ENCODE results near the gene SIDT2.
"Not testable (repeated sequence)": the region's sequence is repeated elsewhere in the genome, so short reads cannot be mapped to it uniquely, and the experiment has no call there.

SIDT2 gene

DNA sequence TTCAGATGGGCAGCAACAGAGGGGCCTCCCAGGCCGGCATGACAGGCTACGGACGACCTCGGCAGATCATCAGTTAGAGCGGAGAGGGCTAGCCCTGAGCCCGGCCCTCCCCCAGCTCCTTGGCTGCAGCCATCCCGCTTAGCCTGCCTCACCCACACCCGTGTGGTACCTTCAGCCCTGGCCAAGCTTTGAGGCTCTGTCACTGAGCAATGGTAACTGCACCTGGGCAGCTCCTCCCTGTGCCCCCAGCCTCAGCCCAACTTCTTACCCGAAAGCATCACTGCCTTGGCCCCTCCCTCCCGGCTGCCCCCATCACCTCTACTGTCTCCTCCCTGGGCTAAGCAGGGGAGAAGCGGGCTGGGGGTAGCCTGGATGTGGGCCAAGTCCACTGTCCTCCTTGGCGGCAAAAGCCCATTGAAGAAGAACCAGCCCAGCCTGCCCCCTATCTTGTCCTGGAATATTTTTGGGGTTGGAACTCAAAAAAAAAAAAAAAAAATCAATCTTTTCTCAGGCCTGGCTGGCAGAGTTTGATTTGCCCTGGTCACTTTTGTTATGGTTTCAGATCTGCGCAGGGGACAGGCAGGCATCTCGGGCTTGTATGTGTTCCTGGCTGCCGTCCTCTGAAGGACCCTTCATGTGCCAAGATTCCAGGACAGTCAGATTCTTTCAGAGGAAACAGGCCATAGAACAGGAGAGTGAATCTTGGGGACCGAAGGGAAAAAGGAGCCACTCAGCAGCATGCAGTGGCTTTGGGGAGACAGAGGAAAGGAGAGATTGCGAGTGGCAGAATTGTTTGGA, 25.9 kb downstream of the SIDT2 start:
- DNase-seq (ENCODE audit: low read depth in 2 of 2): no peak

DNA sequence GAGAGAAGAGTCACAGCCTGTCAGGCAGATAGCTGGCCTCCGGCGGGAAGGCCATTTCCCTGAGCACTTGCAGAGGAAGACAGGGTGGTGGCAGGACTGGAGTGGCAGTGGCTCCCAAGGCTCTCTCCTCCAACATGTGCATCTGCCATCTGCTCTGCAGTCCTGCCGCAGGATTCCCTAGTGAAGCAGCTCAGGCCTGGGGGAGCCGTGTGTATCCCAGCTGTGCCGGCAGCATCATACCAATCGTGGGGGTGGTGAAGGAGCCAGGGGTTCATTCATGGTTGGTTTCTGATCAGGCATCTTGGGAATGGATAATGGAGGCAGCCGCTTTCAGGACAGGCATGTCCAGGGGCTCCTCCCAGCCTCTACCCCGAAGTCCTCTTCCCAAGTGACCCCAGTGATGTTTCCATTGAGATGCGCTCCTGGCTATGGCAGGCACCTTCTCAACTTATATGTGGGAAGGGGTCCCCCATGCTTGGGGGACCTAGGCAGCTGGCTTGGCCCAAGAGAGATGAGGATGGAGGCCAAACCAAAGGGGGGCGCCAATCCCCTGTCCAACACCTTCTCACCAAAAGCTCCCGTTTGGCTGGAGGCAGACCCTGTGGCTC, 26.8 kb downstream of the SIDT2 start:
- DNase-seq (ENCODE audit: low read depth in 2 of 2): no peak

DNA sequence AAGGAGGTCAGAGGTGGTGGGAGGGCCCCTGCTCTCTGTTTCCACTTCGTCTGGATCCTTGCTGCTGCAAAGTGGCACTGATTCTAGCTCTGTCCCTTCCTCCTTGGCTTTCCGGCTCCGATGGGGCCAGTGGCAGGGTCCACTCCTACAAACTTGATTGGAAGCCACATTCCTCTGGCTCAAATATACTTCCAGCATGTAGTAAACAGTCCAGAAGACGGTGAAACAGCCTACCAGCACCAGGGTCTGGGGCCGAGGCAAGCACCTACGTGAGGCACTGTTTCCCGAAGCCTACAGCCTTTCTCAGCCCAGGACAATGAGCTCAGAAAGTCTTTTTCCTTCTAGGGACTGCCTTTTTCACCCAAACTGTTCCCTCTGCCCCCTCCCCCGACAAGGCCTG, 27.6 kb downstream of the SIDT2 start:
- not testable (repeated sequence) for DNase-seq (ENCODE audit: low read depth in 2 of 2)

DNA sequence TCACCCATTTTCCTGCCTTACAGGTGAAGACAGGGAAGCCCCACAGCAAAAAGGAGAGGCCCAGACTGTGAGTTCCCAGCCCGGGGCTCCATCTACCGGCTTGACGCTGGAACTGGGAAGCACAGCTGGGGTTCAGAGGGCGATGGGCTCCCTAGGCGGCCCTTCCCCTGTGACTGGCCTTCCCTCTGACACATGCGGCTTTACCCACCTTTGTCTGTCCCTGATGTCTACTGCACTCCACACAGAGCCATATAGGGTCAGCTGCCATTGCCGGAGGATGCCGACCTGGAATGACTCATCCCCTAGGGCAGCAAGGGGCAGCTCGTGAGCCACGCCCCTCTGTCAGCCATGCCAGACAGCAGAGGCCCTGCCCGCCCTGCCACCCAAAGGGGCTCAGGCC, 28.3 kb downstream of the SIDT2 start:
- DNase-seq (ENCODE audit: low read depth in 2 of 2): not testable (repeated sequence)

DNA sequence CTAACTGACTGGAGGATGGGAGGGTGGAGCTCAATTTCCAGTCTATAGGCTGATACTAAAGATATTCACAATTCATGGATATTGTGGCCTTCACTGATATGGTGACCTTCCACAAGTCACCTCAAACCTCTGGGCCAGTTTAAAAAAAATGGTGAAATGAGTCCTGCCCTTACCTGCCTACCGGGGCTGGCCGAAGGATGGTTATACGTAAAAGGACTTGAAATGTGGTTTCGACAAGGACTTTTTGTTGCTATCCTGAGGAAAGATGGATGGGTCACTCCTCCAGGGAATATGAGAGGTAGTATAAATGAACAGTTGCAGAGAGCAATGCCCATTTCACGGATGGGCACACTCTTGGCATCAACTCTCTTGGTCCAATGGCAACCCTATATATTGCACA, 28.9 kb downstream of the SIDT2 start:
- not testable (repeated sequence) for DNase-seq (ENCODE audit: low read depth in 2 of 2)

DNA sequence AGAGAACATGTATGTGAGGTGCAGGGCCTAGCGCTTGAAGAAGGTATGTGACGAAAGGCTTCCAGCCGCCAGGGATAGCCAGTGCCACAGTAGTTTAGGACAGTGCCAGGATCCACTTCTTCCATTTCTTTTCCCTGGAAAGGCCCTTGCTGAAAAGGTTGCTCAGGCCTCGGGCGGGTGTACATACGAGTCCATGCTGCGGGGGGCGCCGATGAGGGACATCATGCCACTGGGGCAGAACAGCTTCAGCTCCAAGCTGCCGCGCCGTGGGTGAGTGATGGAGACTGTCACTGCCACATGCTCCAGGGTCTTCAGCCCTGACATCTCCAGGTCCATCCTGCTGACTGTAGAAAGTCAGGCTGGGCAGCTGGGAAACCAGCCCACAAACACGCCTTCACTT, 30.2 kb downstream of the SIDT2 start:
- DNase-seq (ENCODE audit: low read depth in 2 of 2): not testable (repeated sequence)

DNA sequence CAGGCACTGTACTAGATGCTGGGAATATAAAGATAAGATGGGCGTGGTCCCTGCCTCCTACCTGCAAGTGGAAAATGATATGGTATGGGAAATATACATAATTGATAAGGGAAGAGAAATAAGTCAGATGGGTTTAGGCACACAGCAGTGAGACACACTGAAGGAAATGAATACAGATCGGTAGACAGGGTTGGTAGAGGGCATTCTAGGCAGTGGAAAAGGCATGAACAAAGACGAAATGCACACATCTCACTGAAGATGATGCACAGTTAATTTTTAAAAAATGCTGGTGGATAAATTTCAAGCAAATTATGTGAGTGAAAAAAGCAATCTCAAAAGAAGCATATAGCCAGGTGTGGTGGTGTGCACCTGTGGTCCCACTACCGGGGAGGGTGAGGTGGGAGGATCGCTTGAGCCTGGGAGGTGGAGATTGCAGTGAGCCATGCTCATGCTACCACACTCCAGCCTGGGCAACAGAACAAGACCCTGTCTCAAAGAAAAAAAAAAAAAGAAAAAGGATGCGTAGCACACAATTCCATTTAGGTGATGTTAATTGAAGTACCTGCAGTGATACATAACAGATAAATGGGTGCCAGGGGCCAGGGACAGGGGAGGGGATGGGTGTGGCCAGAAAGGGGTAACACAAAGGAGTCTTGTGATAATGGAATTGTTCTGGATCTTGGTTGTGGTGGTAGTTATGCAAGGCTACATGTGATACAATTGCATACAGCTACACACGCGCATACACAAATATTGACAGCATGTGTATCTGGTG, 31.0 kb downstream of the SIDT2 start:
- not testable (repeated sequence) for DNase-seq (ENCODE audit: low read depth in 2 of 2)

DNA sequence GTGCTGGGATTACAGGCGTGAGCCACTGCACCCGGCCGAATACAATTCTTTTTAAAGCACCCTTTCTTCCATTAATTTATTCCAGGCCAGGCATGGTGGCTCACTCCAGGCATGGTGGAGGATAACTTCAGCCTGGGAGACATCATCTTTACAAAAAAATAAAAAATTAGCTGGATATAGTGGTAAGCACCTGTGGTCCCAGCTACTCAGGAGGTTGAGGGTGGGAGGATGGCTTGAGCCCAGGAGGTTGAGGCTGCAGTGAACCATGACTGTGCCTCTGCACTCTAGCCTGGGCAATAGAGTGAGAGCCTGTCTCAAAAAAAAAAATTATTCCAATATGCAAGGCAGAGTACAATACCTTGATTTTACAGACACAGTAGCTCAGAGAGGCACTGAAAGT, 32.1 kb downstream of the SIDT2 start:
- DNase-seq (ENCODE audit: low read depth in 2 of 2): no peak

DNA sequence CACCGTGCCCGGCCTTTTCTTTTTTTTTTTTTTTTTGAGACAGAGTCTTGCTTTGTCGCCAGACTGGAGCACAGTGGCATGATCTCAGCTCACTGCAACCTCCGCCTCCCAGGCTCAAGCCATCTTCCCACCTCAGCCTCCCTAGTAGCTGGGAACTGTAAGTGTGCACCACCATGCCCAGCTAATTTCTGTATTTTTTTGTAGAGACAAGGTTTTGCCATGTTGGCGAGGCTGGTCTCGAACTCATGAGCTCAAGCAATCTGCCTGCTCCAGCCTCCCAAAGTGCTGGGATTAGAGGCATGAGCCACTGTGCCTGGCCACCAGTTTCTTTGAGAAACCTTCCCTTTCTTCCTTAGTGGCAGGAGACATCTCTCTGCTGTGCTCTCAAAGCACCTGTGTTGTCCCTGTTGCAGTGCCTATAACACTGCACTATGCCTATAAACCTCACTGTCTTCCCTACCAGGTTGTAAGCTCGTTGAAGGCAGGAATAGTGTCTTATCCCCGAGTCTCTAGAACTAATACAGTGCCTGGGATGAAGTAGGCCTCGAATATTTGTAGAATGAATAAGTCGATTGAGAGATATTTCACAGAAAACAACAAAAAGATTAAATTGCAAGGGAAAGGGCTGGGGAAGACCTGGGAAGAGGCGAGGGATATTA, 34.3 kb downstream of the SIDT2 start:
- DNase-seq (ENCODE audit: low read depth in 2 of 2): no peak

DNA sequence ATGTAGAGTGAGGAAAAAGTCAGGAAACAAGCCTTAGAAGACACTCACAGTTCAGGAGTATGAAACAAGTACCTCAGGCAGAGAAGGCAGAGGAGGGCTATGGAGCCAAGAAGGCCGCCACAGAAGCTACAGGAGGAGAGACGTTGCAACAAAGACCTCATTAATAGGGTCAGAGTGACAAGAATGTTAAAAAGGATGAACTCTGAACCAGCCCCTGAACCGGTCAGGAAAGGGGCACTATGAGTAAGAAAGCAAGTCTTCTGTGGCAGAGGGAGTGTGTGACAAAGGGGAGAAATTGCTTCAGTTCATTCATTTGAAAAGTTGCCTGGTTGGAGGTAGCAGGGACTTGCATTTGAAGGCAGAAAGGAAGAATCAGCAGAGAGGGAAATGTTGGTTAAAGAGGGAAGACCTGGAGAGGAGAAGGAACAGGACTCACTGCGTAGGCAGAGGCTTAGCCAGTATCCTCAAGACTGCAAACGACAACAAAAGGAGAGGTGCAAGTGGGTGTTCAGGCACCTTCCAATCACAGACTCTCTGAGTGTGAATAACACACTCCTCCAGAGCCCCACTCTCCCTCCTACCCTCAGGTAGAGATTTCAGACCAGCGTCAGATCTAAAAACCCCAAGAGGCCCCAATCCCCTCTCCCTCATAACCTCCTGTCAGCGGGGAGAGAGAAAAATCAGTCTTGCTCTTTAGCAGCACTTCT, 36.0 kb downstream of the SIDT2 start:
- DNase-seq (ENCODE audit: low read depth in 2 of 2): no peak

DNA sequence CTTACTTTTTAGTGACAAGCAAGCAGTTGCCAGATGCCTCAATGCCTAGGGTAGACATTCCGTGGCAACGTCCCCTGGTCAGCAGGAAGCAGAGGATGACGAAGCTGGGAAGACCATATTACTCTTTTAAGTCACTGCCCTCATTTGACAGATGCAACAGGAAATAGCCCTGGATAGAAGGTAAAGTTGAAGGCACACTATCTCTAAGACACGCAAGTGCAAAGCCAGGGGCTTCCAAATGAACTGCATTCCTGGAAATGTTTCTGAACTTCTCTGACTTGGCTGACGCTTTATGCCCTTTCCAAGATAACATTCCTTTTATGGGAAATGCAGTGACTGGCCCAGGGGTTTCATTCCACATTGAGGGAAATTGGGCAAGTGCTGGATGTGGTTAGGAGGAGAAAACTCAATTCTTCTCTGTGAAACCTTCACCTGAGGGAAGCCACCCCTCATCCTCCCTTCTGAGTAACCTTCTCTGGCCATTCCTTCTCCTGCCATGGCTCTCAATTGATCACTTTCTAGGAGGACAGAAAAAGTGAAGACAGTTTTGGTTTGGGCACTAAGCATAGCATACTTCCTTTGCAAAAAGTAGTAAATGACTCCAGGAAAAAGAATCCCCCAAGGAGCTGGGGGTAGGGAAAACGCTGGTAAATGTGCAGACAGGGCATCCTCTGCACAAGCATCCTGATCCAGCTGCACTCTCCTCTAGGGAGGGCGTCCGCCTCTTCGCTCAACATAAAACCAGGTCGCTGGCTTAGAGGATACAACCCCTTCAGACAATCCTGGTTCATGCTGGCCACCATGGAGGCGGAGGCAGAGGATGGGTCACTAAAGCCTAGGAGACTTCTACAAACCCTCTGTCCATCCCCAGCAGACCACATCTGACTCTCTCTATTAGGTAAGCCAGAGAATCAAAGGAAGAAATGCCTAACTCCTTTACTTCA, 38.9 kb downstream of the SIDT2 start:
- peak in 1 of 2 experiments; percentile 32 for DNase-seq (ENCODE audit: low read depth in 2 of 2)

DNA sequence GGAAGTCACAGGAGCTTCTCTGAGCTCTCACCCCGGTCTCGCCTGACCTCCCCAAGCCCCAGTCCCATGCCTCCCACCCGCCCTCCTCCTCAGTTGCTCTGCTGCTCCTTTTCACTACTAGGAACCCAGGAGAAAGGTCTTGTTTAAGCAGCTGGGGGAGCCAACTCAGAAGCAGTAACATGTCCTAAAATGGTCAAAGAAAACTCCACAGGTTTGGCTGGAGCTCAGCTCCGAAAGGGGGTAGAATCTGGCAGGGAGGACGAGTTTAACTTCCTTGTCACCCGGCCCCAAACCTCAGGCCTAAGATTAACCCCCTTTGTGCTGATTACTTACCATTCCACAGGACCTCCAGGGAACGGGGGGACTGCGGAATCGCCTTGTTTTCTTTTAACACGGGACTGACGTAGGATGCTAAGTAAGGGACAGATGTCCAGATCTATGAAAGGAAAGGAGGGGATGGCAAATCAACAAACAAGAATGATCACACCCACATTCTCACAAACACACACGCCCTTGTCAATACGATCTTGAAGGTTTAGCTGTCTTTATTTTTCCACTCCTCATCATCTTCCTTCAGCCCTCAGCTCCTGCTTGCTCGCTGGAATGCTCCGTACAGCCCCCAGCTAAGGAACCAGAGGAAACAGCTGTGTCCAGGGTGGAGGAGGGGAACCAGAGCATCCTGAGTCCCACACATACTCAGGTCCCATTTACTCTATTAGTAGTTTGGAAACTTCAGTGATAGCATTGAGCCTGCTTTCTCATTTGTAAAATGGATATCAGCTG, 39.8 kb downstream of the SIDT2 start:
- no peak for DNase-seq (ENCODE audit: low read depth in 2 of 2)

DNA sequence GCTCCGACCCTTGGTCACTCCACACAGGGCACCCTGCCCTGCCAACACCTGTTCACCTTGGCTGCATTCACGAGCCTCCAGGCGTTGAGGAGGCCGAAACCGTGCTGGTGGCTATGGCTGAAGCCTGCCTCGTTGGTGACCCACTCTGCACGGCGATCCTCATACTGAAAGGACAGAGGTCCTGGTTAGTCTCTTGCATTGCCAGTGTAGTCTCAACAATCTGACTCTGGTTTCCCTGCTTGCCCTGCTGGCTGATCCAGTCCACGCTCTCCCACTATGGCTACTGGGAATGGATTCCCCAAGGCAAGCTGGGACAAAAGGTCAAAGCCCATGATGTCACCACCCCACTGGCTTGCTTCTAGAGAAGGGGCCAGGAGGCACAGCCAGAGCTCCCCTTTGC, 40.5 kb downstream of the SIDT2 start:
- DNase-seq (ENCODE audit: low read depth in 2 of 2): no peak

DNA sequence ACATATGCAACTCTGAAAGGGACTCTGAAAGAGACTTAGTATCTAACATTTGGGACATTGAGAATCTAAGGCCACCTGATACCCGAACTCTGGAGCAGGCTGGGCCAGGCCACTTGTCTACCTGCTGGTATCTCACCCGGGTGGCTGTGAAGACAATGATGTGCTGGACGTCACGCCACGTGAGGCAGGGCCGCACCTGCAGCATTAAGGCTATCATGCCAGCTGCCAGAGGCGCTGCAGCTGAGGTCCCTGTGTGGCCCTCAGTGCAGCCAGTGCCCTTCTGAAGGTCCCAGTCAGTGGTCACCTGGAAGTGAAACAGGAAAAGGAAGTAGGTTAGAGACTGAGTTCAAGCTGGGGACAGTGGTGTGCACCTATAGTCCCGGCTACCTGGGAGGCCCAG, 40.9 kb downstream of the SIDT2 start:
- DNase-seq (ENCODE audit: low read depth in 2 of 2): no peak

DNA sequence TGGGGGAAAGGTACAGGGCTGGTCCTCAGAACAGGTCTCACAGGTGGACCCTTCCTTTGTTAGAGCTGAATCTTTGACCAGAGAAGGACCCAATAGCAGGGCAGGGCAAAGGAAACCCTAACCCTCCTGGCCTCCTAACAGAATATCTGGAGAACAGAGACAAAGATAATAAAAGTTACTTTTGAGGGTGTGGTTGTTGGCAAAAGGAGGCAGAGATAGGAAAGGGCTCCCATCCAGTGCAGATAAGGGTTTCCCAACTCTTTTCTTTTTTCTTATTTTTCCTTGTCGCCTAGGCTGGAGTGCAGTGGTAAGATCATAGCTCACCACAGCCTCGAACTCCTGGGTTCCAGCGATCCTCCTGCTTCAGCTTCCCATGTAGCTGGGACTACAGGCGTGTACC, 41.5 kb downstream of the SIDT2 start:
- DNase-seq (ENCODE audit: low read depth in 2 of 2): no peak

DNA sequence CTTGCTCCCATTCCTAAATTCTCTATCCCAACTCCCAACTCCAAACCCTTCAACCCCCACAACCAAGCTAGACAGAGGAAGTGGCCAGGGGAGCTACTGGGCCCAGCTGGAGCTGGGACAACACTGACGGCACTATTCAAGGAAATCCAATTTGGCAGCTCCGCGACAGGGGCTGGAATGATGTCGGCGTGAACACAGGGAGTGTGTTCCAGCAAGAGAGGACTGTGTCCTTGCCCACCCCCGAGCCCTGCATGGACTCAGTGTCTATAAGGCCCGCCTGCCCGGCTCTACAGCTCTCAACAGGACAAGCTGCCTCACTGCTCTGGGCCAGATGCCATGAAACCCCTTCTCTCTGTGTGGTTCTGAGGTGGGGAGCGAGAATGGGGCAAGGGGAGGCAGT, 42.0 kb downstream of the SIDT2 start:
- no peak for DNase-seq (ENCODE audit: low read depth in 2 of 2)

DNA sequence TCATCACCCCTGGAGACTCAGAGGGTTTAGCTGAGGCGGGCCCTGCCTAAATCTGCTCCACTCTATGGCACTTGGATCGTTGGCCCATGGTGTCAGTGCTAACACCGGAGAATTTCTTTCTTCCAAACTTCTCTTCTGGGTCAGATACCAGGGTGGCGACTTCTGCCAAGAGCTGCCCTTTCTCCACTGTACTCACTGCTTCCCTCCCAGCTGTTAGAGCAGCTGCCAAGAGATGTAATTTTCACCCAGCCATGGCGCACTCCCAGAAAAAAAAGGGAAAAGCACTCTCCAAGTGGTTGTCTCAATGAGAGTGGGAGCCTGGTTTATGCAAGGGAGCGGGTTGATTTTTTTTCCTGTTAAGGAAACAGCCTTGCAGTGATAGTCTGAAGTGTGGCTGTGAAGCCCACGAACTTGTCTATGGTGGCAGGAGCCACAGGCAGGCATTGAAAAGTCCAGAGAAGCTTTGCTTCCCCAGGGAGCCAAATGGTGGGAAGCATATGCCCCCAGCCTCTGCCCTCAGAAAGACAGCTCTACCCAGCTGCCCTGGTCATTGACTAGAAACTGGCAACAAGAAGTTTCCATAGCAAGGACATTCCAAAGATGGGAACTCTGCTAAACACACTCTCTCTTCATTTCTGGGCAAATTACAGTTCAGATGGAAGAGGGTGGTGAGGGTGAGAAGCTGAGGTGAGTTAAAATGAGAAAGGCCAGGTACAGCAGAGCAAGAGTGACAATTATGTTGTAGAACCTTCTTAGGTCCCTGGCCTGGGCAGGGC, 42.6 kb downstream of the SIDT2 start:
- no peak for DNase-seq (ENCODE audit: low read depth in 2 of 2)

DNA sequence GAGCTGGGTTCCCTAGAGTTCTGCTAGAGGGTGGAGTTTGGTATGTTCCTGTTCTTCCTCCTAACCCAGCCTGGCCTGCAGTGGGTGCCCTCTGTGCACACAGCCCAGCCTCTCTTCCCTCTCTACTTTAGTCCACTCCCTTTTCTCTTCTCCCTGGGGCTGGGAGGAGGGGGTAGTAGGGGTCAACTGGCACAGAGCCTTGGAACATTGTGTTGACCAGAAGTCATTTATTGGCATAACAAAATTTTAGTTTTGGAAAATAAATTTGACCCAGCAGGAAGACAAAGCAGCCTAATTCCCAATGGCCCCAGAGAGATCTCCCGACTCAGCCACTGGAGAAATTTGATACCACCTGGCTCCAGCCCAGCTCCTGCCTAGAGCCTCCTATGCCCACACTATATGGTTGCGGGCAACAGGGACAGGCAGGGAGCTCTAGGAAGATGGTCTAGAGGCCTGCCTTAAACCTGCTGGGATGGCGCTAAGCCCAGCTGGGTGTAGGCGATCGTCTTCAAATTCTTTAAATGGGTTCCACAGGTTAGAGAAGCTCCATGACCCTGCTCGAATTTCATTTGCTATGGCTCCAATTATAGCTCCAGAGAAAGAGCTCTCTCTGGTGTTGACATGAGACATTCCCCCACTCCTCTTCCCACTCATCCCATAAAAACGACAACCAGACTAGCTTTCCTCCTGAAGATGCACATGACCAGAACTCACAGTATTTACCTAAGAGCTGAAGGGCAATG, 43.4 kb downstream of the SIDT2 start:
- DNase-seq (ENCODE audit: low read depth in 2 of 2): no peak

Data from fibroblast of skin of left biceps (primary cell).